ENCODE results near the gene TDRD10. TPM values are rescaled to one million over a fixed set of nuclear protein-coding genes. Genes with fewer than 3 reads are reported as not detected.

TDRD10 gene
- total and polyA plus RNA-seq, 10 donors = 2.4 to 14.0 (median 9.0) TPM

- no peak for TF ChIP-seq POLR2A (IDR thresholded peaks at IDR 0.05)
- no peak for TF ChIP-seq CTCF (IDR thresholded peaks at IDR 0.05 in 8 of 11, conservative IDR thresholded peaks at IDR 0.05 in 3 of 11)
- TF ChIP-seq POLR2AphosphoS5 (IDR thresholded peaks at IDR 0.05) = no peak
- peaks cover 0 to 53% (median 6%) of the 10 kb centered on the region in 6 donors for H3K36me3 ChIP-seq
- intact Hi-C loops (cut with DNase I; ENCODE audit: low total_unique reads) = no loop called here
- no peak overlapping the region for H3K4me3 ChIP-seq
- peak overlapping the region in 5 of 8 donors; percentile 3 to 84 (median 67) for H3K27ac ChIP-seq
- H3K27me3 ChIP-seq (replicated peaks in 1 of 7) = no peaks in the 10 kb centered on the region
- H3K9me3 ChIP-seq = no peaks in the 10 kb centered on the region
- H3K4me1 ChIP-seq = peaks cover 5 to 55% (median 24%) of the 10 kb centered on the region in 6 donors
- WGBS, 5 donors = 83 to 86% (median 85%) methylated on average over 11 of the region's 11 CpGs
- peak; percentile 19 for DNase-seq
Measured at GRCh38 chr1:154467434-154468102, 34.5 kb upstream of the TDRD10 start.

- intact Hi-C loops (cut with DNase I; ENCODE audit: low total_unique reads) = no loop called here
- DNase-seq = peak; percentile 56
- WGBS, 5 donors = 81 to 94% (median 90%) methylated on average over 7 to 12 of the region's 12 CpGs
Measured at GRCh38 chr1:154468535-154469250, 33.3 kb upstream of the TDRD10 start.

GRCh38 chr1:154469844-154470560 is 32.0 kb upstream of the TDRD10 start:
- TF ChIP-seq POLR2AphosphoS5 (IDR thresholded peaks at IDR 0.05) (peak in 1 of 3 donors; percentile 55), CTCF (IDR thresholded peaks at IDR 0.05 in 8 of 11, conservative IDR thresholded peaks at IDR 0.05 in 3 of 11) (no peak), POLR2A (IDR thresholded peaks at IDR 0.05) (no peak)
- peak; percentile 55 for DNase-seq
- Histone ChIP-seq H3K4me1 (peaks cover 0 to 44% (median 15%) of the 10 kb centered on the region in 6 donors), H3K36me3 (peaks cover 0 to 46% (median 6%) of the 10 kb centered on the region in 6 donors), H3K27me3 (replicated peaks in 1 of 7) (no peaks in the 10 kb centered on the region), H3K27ac (no peak overlapping the region), H3K9me3 (no peaks in the 10 kb centered on the region), H3K4me3 (no peak overlapping the region)
- intact Hi-C loops (cut with DNase I; ENCODE audit: low total_unique reads) = no loop called here
- 88 to 97% (median 90%) methylated on average over 9 to 10 of the region's 10 CpGs for WGBS, 5 donors

More at GRCh38 chr1:154468535-154469250, 33.3 kb upstream of the TDRD10 start:
- Histone ChIP-seq H3K9me3 (no peaks in the 10 kb centered on the region), H3K36me3 (peaks cover 0 to 53% (median 6%) of the 10 kb centered on the region in 6 donors), H3K4me1 (peaks cover 0 to 44% (median 13%) of the 10 kb centered on the region in 6 donors), H3K4me3 (no peak overlapping the region), H3K27me3 (replicated peaks in 1 of 7) (no peaks in the 10 kb centered on the region), H3K27ac (peak overlapping the region in 2 of 8 donors; percentile 3 to 27)
- TF ChIP-seq POLR2A (IDR thresholded peaks at IDR 0.05) (no peak), CTCF (IDR thresholded peaks at IDR 0.05 in 8 of 11, conservative IDR thresholded peaks at IDR 0.05 in 3 of 11) (no peak), POLR2AphosphoS5 (IDR thresholded peaks at IDR 0.05) (peak in 2 of 3 donors; percentile 6 to 49)

Data from spleen (tissue), 11 donors.